ENCODE data around the gene QKI. TPM values are rescaled to one million over a fixed set of nuclear protein-coding genes. Genes with fewer than 3 reads are reported as not detected.
A peak's percentile ranks its signal among the peaks of the same experiment; 100 is the strongest.

QKI gene
- total RNA-seq, 2 donors from 2014 or later = 366 to 434 TPM

DNA sequence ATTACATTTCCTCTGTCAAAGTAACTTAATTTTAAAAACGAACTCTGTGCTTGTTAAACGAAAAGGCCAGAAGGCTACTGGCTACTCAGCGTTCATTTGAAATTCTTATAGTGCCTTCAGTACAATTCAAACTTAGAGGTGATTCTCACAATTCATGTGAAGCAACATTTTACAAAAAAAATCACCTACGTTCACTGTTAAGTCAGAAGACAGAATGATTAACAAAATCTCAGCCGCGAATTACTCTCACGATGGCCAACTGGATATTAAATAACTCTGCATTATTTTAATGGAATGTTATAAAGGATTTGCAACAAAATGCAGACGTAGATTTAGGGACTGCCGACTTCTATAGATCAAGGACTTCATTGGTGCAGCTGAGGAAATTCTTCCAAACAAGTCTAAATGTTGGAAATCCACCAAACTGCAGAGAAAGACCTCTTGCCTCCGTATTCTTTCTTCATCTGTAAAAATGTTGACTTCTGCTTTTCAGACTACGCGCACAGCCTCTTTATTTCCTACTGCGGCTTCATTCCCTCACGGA lies 1.6 kb upstream of the QKI start:
- Histone ChIP-seq H3K4me1 (peaks cover 0 to 8% of the 10 kb centered on the region in 2 donors), H3K9me3 (no peaks in the 10 kb centered on the region), H3K27me3 (no peaks in the 10 kb centered on the region), H3K36me3 (no peaks in the 10 kb centered on the region), H3K4me3 (peak overlapping the region; percentile 58 to 93), H3K27ac (peak overlapping the region; percentile 98 to 100)
- DNase-seq (ENCODE audit: low spot score) = no peak
- TF ChIP-seq, protein P1, sequence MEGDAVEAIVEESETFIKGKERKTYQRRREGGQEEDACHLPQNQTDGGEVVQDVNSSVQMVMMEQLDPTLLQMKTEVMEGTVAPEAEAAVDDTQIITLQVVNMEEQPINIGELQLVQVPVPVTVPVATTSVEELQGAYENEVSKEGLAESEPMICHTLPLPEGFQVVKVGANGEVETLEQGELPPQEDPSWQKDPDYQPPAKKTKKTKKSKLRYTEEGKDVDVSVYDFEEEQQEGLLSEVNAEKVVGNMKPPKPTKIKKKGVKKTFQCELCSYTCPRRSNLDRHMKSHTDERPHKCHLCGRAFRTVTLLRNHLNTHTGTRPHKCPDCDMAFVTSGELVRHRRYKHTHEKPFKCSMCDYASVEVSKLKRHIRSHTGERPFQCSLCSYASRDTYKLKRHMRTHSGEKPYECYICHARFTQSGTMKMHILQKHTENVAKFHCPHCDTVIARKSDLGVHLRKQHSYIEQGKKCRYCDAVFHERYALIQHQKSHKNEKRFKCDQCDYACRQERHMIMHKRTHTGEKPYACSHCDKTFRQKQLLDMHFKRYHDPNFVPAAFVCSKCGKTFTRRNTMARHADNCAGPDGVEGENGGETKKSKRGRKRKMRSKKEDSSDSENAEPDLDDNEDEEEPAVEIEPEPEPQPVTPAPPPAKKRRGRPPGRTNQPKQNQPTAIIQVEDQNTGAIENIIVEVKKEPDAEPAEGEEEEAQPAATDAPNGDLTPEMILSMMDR (IDR thresholded peaks at IDR 0.05) = no peak

DNA sequence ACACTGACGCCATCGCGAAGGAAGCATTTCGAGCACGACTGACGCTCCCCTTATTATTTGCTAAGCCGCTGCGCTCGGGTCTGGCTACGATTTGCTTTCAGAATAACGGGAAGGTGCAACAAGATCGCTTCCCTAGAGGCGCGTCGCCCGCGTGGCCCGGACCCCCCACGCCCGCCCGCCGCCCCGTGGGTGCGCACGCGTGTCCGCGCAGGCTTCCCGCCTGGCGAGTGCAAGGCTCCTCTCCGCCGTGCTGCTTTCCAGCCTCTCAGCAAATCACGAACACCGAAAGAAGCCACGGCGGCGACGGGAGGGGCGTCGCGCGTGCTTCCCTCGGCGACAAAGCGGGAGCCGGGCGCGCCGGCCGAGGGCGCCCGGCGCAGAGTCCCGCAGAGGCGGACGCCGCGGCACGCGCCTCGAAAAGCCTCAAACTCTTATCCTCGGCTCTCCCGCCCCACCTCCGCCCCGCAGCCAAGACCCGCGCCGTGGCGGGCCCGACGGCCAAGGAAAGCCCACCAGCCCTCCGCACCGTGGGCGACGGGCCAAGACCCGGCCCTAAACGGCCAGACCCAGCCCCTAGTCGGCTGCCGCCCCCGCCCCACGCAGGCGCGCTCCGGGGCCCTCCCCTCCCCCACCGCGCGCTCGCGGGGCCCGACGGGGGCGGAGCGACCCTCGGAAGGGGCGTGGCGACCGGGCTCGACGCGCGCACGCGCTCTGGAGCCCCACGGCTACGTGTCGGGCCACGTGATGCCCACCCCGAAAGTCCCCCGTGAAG lies 987 bp upstream of the QKI start:
- no peaks in the 10 kb centered on the region for H3K9me3 ChIP-seq
- no peaks in the 10 kb centered on the region for H3K36me3 ChIP-seq
- peak overlapping the region; percentile 98 to 100 for H3K27ac ChIP-seq
- TF ChIP-seq, protein P1 (IDR thresholded peaks at IDR 0.05) = peak in 1 of 2 donors; percentile 27
- peak; percentile 89 for DNase-seq (ENCODE audit: low spot score)
- peaks cover 0 to 8% of the 10 kb centered on the region in 2 donors for H3K4me1 ChIP-seq
- no peaks in the 10 kb centered on the region for H3K27me3 ChIP-seq
- peak overlapping the region; percentile 58 to 93 for H3K4me3 ChIP-seq

DNA sequence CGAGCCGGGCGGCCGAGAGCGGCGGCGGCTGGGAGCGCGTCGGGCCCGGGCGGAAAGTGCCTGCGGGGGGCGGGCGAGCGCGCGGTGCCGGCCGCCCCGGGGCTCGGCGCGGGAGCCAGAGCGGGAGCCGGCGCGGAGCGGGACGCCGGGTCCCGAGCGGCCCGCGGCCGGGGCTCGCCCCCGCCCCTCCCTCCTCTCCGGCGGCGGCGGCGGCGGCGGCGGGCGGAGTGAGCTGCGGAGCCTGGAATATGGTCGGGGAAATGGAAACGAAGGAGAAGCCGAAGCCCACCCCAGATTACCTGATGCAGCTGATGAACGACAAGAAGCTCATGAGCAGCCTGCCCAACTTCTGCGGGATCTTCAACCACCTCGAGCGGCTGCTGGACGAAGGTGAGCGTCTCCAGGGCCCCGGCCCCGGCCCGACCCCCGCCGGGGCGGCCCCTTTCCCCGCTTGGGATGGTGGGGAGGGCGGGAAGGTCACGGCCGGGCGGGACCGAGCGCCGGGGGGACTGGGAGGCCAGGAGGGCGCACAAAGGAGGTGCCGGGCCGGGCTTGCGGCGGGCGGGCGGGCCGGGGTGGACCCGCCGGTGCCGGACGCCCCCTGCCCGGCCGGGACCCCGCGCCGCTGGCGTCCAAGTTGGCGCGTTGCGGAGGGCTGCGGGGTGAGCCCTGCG lies 565 bp downstream of the QKI start:
- DNase-seq (ENCODE audit: low spot score) = no peak

DNA sequence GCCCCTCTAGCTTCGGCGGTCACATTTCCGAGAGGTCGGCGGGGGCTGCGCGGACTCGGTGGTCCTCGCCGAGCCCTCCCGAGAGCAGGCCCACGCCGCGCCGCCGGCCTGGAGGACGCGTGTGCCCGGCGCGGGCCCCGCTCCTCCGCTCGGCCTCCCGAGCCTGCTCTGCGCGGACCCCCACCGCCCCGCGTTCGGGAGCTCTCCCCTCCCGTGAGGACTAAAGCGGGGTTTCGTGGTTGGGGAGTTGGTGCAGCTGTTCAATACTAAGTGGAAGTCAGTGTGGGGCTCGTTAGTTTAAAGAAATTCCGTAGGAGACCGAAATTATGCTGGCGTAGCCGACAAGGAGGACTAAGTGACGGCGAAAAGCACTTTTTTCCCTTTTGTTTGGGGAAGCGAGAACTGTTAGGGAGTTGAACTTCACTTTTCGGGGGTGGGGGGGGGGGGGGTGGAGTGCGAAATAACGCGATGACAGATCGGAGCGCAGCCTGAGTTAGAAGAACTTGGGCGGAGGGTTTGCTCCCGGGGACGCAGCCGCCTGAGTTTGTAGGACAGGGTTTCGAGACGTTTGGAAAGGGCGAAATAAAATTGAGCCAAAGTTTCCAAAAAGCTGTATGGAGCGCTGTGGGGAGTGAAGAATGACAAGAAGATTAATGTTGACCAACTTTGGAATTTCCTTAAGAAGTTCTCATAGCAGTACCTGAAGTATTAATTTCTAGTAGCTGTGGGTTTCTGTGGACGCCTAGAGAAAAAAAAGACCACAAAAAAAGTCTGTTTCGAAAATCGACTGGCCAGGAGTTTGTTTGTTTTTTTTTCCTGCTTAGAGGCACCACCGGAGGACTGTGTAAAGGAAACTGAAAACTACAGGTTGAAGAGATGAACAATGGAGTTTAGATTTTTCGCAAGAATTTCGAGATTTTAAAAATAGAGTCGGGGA lies 1.4 kb downstream of the QKI start:
- Histone ChIP-seq H3K4me3 (peak overlapping the region; percentile 93 to 98), H3K36me3 (no peaks in the 10 kb centered on the region), H3K9me3 (no peaks in the 10 kb centered on the region), H3K27ac (peak overlapping the region; percentile 100), H3K4me1 (peaks cover 0 to 24% of the 10 kb centered on the region in 2 donors), H3K27me3 (no peaks in the 10 kb centered on the region)
- TF ChIP-seq, protein P1 (IDR thresholded peaks at IDR 0.05) = no peak
- DNase-seq (ENCODE audit: low spot score) = no peak

More for the DNA sequence above, 565 bp downstream of the QKI start:
- Histone ChIP-seq H3K27me3 (no peaks in the 10 kb centered on the region), H3K4me1 (peaks cover 0 to 17% of the 10 kb centered on the region in 2 donors), H3K9me3 (no peaks in the 10 kb centered on the region), H3K36me3 (no peaks in the 10 kb centered on the region), H3K27ac (peak overlapping the region; percentile 100), H3K4me3 (peak overlapping the region; percentile 93 to 98)
- TF ChIP-seq, protein P1 (IDR thresholded peaks at IDR 0.05) = no peak

DNA sequence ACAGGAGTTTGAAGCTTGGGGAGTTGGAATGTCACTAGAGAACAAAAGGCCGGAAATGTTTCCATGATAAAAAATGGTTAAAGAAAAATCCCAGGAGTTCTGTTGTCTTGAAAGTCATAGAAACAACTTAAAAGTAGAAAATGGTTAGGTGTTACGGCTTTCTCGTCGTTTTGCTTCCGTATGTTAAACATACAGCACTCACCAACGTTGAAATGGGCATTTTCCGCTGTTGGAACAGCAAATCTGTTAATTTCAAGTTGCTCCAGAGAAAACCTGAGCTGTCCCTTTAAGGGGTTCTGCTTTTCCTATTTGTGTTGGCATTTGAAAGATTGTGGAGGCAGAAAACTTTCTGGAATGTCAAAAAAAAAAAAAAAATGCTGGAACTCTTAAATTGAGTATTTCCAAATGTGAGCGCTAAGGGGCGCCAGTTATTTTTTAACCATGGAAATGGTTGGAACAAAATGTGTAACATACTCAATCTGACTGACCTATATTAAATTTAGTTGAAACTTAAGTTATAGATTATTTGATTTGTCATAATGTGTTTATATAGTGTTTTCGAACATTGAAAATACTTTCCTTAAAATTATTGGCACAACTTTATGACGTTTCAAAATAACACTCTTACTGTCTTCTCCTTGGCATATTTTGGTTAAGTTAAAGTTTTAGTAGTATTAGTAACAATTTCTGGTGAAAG lies 2.2 kb downstream of the QKI start:
- Histone ChIP-seq H3K27ac (peak overlapping the region; percentile 100), H3K9me3 (no peaks in the 10 kb centered on the region), H3K36me3 (no peaks in the 10 kb centered on the region), H3K4me1 (peaks cover 0 to 31% of the 10 kb centered on the region in 2 donors), H3K27me3 (no peaks in the 10 kb centered on the region), H3K4me3 (peak overlapping the region; percentile 93 to 98)
- DNase-seq (ENCODE audit: low spot score) = no peak
- TF ChIP-seq, protein P1 (IDR thresholded peaks at IDR 0.05) = peak; percentile 55 to 70
